ENCODE results near the gene GPR146. TPM values are rescaled to one million over a fixed set of nuclear protein-coding genes. Genes with fewer than 3 reads are reported as not detected.

The GPR146 gene
- total and polyA plus RNA-seq, 9 of the 15 experiments (the other 6 are each of a cell fraction or from before 2014, with no cell fraction given): 0.22 to 3.6 (median 0.64) TPM; not detected in 2

DNA sequence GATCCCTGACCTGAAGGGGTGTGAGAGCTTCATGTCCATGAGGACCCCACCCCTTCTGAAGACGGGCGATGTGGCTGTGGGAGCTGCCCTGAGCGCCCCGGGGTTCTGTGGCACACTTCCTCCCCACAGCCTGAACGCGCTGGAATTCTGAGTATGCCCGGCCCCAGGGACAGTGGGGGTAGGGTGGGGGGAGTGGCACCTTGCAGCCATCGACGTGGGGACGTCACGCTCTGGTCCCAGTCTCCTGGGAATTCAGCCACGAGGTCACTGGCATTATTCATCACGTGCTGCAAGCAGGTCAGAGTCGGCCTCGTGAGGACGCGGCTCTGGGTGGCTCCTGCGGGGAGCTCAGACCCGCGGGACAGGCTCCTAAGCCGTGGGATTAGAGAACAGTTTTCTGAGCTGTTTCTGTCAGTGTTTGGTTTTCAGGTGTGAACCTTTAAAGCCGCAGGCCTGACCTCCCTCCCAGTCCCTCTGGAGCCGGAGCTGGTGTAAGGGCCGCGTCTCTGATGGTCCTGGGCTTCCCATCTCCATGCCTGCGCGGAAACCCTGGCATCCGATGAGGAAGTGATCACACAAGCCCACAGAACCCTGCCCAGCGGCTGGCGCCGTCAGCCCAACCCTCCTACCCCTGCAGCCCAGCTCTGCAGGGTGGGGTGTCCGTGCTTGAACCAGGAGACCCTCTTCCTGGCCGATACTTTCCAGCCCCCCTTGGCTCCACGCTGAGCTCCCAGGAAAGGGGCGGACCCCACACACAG is 16.1 kb downstream of the GPR146 start (continued):
- TF ChIP-seq USF1 (CRISPR knock-in tag; IDR thresholded peaks at IDR 0.05): peak; percentile 83
- TF ChIP-seq ZBTB40 (IDR thresholded peaks at IDR 0.05): no peak
- no peak for TF ChIP-seq ZBTB40 (CRISPR knock-in tag; IDR thresholded peaks at IDR 0.05)
- TF ChIP-seq, protein P1, sequence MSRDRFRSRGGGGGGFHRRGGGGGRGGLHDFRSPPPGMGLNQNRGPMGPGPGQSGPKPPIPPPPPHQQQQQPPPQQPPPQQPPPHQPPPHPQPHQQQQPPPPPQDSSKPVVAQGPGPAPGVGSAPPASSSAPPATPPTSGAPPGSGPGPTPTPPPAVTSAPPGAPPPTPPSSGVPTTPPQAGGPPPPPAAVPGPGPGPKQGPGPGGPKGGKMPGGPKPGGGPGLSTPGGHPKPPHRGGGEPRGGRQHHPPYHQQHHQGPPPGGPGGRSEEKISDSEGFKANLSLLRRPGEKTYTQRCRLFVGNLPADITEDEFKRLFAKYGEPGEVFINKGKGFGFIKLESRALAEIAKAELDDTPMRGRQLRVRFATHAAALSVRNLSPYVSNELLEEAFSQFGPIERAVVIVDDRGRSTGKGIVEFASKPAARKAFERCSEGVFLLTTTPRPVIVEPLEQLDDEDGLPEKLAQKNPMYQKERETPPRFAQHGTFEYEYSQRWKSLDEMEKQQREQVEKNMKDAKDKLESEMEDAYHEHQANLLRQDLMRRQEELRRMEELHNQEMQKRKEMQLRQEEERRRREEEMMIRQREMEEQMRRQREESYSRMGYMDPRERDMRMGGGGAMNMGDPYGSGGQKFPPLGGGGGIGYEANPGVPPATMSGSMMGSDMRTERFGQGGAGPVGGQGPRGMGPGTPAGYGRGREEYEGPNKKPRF (IDR thresholded peaks at IDR 0.05; ENCODE audit: low read depth, low read length): no peak
